Hematopoietic multipotent progenitor cell (in vitro differentiated cells): ENCODE results near the gene TYSND1. TPM values are rescaled to one million over a fixed set of nuclear protein-coding genes. Genes with fewer than 3 reads are reported as not detected.
A peak's percentile ranks its signal among the peaks of the same experiment; 100 is the strongest.
"Not testable (repeated sequence)": the region's sequence is repeated elsewhere in the genome, so short reads cannot be mapped to it uniquely, and the experiment has no call there.

ENCODE experiments used
- DNase-seq, 3 donors: peaks; one replicate each; pipeline ENCODE4 v3.0.0-alpha.2; 2011 to 2015; ENCODE audit warnings: low read depth in 2 of 3, low spot score in 2 of 3
- total RNA-seq: library from RNA; depleted of rRNA; stranded (reverse); fragments of >200 nt; gene quantifications from one replicate; pipeline ENCODE4 v1.2.3, GENCODE V29; 2012

The TYSND1 gene, protein sequence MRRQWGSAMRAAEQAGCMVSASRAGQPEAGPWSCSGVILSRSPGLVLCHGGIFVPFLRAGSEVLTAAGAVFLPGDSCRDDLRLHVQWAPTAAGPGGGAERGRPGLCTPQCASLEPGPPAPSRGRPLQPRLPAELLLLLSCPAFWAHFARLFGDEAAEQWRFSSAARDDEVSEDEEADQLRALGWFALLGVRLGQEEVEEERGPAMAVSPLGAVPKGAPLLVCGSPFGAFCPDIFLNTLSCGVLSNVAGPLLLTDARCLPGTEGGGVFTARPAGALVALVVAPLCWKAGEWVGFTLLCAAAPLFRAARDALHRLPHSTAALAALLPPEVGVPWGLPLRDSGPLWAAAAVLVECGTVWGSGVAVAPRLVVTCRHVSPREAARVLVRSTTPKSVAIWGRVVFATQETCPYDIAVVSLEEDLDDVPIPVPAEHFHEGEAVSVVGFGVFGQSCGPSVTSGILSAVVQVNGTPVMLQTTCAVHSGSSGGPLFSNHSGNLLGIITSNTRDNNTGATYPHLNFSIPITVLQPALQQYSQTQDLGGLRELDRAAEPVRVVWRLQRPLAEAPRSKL
- 12.7 TPM for total RNA-seq

GRCh38 chr10:70146489-70147258, at the start of gene TYSND1:
TYSND1 (minus strand) TSS chr10:70146700; CDS start chr10:70146586, 114 bp downstream.
- peak; percentile 76 to 98 (median 96) for DNase-seq

DNA sequence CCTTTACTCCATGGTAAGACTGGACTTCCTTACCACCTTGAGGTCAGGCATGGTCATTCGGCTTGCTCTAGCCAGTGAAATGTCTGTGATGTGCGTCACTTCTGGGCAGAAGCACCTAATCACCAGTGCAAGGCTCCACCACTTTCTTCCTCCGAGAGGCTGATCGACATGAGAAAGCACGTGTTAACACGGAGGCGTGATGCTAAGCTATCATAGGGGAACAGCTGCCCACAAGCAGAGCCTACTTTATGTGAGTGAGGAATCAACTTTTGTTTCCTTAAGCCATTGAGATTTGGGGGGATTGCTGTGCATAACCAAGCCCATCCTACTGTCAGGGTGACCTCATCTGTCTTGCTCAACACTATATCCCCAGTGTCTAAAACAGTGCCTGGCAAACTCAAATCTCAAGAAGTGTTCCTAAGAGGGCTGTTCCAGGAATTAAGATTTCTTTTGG, 46.9 kb upstream of the TYSND1 start:
- DNase-seq = no peak

DNA sequence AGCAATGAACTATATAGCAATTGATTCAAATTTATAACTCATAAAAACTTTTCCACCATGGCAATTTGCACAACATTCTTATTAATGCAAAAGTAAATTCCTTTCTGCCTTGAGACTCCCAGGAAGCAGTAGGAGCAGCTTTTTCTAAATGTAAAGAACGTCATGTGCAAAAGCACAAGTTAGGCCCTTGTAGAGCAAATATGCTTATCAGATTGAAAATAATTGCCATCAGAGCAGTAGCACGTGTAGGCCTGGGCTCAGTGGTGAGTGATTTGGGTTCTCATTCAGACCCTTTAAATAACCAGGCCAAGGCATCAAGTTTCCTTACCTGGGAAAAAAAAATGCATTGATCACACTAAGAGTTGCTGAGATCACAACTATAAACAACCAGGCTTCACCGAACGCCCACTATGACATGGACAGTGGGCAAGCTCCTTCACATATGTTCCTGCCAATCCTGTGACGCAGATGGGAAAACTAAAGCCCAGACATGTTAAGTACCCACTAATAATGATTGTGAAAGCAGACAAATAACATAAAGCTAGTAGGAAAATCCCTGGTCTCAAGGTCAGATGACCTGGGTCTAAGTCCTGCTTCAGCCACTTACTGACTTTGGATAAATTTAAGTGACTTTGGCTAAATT, 45.9 kb upstream of the TYSND1 start:
- DNase-seq = no peak

DNA sequence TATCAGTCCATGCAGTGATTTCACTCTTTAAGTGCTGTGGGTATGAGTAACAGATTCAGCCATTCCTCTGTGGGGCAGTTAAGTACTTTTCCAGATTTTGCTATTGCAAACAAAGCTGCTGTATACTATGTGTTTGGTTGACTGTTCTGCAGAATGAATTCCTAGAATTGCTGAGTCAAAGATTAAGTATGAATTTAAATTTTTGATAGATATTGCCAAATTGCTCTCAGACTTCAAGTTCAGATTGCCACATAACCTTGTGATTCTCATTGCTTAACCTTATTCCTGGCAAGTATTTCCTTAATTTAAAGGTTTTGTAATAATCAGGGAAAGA, 45.4 kb upstream of the TYSND1 start:
- no peak for DNase-seq

DNA sequence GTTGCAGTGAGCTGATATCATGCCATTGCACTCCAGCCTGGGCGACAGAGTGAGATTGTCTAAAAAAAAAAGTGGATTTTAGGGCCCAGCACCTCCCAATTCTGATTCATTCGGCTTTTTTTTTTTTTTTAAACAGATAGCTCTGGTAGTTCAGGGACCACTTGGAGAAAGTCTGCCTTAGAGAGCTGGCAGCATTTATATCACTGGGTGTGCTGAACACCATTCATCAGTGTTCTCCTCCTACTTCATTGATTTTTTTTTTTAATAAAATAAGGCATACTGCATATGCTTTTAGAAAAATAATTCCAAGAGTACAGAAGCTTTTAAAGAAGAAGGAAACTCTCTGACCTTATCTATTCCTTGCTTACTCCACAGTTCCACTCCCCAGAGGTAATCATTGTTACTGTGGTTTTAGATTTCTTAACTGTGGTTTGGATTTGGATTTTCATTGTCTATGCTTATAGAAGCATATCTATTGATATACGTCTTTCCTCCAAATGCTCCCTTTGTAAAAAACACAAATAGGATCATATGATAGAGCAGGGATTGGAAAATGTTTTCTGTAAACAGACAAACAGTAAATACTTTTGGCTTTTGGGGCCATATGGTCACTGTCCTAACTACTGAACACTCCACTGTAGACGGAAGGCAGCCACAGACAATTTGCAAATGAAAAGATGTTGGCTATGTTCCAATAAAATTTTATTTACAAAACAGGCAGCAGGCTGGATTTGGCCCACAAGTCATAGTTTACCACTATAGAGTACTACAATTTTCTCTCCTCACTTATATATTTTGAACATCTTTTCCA, 44.9 kb upstream of the TYSND1 start:
- no peak for DNase-seq

DNA sequence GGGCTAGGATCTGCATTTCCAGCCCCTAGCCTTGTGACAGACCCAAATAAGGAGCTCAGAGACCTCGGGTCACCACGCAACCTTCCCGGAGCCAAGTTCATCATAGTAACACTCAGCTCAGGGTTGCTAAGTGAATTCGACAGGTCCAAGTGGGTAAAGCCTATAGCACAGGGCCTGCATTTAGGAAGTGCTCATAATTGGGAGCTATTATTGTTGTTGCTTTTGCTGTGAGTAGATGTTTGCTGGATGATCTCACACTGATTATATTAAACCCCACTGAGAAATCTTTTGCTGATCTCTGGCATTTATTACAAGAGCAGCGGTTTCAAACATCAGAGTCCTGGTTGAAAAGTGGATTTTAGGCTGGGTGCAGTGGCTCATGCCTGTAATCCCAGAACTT, 44.1 kb upstream of the TYSND1 start:
- DNase-seq = no peak

- no peak for DNase-seq
Observed at GRCh38 chr10:70190102-70190501, 43.6 kb upstream of the TYSND1 start.

DNA sequence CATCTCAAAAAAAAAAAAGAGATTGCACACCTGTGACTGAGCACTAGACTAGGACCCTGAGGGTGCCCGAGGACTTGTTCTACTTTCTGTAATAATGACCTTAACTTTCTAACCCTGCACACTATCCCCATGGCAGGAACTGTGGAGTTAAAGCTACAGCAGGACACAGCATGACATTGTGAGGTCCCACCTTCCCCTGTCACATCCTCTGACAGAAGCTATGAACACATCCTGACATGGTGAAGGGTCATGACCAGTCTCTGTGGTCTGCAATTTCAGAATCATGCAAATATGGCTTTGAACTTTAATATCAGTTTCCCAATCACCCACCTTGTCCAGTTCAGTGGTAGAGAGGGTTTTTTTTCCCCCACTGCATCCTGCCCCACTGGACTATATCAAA, 42.3 kb upstream of the TYSND1 start:
- DNase-seq = no peak

DNA sequence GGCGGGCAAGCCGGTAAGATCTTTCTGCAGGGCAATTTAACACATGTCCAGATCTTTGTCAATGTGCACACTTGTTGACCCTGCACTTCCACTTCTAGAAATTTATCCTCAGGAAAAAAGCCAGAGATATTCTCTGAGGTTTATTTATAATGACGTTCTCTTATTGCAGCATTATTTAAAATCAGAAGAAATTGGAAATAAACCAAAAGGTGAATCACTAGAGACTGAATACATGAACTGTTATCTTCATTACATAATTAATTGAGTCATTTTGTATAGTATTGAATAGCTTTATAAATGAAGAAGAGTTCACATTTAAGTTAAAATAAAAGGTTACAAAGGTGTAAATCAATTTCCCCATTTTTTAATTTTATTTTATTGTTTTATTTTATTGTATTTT, 40.1 kb upstream of the TYSND1 start:
- DNase-seq = no peak

GRCh38 chr10:70186090-70186489, 39.6 kb upstream of the TYSND1 start:
- DNase-seq = no peak

DNA sequence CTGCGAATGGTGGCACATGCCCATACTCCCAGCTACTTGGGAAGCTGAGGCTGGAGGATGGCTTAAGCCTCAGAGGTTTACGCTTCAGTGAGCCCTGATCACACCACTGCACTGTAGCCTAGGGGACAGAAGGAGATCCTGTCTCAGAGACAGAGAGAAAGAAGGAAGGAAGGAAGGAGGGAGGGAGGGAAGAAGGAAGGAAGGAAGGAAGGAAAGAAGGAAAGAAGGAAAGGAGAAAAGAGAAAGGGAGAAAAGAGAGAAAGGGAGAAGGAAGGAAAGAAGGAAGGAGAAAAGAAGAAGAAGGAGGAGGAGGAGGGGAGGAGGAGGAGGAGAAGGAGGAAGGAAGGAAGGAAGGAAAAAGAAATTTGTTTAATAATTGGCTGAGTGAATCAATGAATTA, 36.8 kb upstream of the TYSND1 start:
- DNase-seq = no peak

DNA sequence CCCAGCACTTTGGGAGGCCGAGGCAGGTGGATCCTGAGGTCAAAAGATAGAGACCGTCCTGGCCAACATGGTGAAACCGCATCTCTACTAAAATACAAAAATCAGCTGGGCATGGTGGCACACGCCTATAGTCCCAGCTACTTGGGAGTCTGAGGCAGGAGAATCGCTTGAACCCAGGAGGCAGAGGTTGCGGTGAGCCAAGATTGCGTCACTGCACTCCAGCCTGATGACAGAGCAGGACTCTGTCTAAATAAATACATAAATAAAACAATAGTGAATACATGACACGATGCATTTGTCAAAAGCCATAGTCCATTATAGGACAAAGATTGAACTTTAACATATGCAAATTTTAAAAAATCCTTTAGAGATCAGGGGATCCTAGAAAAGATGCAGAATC, 32.7 kb upstream of the TYSND1 start:
- not testable (repeated sequence) for DNase-seq

DNA sequence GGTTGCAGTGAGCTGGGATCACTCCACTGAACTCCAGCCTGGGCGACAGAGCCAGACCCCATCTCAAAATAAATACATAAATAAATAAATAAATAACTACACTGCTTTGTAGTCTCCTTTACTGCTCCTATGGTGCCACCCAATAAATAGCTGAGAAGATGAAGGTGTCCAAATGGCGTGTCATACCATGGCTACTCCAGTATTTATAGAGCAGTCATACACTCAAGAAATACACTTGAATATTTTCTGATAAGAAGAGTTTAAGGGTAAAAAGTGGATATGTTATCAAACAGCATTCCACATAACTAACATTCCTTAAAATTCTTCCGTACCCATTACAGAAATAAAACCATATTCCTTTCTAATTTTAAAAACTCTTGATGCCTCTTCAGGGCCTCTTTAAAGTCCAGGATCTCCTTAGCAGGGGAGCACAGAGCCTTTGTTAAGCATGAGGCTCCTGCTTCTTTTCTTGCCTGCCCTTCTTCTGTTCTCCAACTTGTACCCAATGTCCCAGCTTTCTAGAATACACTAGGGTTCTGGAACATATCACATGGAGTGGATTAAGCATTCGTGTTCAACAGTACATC, 31.7 kb upstream of the TYSND1 start:
- DNase-seq = no peak

- DNase-seq = no peak
Observed at GRCh38 chr10:70176441-70176840, 29.9 kb upstream of the TYSND1 start.

- no peak for DNase-seq
Observed at GRCh38 chr10:70175516-70175915, 29.0 kb upstream of the TYSND1 start.

- DNase-seq = peak in 1 of 3 donors; percentile 14
Observed at GRCh38 chr10:70174058-70174741, 27.7 kb upstream of the TYSND1 start.

DNA sequence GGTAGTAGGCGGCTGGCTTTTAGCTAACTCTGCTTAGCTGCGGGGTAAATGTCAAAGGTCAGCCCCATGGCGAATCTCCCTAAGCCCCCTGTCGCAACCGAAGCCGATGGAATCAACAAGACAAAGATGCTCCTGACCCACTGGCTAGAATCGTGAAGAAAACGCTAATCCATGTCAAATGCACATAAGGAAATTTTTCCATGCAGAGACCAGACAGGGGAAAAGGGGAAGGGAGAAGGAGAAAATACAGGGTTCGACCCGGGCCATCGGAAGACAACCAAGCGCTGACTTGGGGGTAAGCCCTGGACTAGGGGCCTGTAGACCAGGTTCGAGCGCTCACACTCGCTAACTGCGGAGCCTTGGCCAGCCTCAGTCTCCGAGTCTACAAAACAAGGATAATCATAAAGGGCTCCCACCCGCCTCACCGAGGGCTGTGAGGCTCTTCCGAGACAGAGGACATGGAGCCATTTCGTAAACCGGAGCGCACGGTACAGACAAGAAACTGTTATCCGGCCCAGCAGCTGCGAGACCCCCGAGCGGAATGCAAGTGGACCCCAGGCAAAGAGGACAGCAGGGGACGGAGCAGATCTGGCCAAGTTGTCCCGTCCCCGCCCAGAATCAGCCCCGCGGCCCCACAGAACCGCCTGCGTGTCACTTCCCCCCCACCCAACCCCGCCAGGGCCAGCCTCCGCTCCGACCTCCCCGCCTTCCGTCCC, 23.3 kb upstream of the TYSND1 start:
- peak in 1 of 3 donors; percentile 27 for DNase-seq

DNA sequence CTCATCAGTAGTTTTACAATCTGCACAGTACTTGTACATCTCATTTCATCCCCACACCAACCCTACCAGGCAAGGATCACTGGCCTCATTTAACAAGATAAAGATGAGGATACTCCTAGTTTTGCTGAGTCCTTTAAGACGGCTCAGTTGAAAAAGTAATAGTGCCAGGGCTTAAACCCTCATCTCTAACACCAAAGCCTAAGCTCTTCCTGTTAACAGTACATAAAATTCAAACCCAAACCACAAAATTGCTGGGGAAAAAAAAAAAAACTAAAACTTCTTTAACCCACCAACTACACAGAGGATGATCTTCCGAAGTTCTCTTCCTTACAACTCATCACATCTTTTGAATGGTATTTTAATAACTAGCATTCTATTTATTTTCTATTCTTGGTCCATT, 22.5 kb upstream of the TYSND1 start:
- DNase-seq = peak in 1 of 3 donors; percentile 22

GRCh38 chr10:70167246-70167645, 20.7 kb upstream of the TYSND1 start:
- DNase-seq = no peak
